Activated naive CD8-positive, alpha-beta T cell treated with anti-CD3 and anti-CD28 coated beads for 36 hours (primary cell): ENCODE data around the gene EXOC4. TPM values are rescaled to one million over a fixed set of nuclear protein-coding genes. Genes with fewer than 3 reads are reported as not detected.
"Not testable (repeated sequence)": the region's sequence is repeated elsewhere in the genome, so short reads cannot be mapped to it uniquely, and the experiment has no call there.

Source experiments
- DNase-seq: peaks from one replicate; pipeline ENCODE4 v3.0.0; 2021
- H3K27ac Mint-ChIP-seq: one replicate; pipeline ENCODE4 v1.8.0; 2022; ENCODE audit warnings: mild to moderate bottlenecking, moderate library complexity, mixed read lengths
- H3K27me3 Mint-ChIP-seq: one replicate; pipeline ENCODE4 v1.8.0; 2022; ENCODE audit warnings: mild to moderate bottlenecking, mixed read lengths
- H3K36me3 Mint-ChIP-seq: one replicate; pipeline ENCODE4 v1.8.0; 2021; ENCODE audit warnings: mild to moderate bottlenecking, mixed read lengths
- H3K4me1 Mint-ChIP-seq: one replicate; pipeline ENCODE4 v1.8.0; 2021; ENCODE audit warnings: mixed read lengths
- H3K4me3 Mint-ChIP-seq: one replicate; pipeline ENCODE4 v1.8.0; 2022; ENCODE audit warnings: mild to moderate bottlenecking, moderate library complexity, mixed read lengths
- H3K9me3 Mint-ChIP-seq: one replicate; pipeline ENCODE4 v1.8.0; 2022; ENCODE audit warnings: mixed read lengths
- total RNA-seq, 2 experiments: library from RNA; stranded (reverse); gene quantifications; one replicate each; pipeline ENCODE4 v1.2.3, GENCODE V29; 2021

The EXOC4 gene
- total RNA-seq, 2 experiments from 2014 or later = 41.7 to 45.7 TPM

GRCh38 chr7:133255486-133255885 is 2.6 kb downstream of the EXOC4 start:
- no peaks in the 10 kb centered on the region for H3K27me3 Mint-ChIP-seq
- H3K4me3 Mint-ChIP-seq = no peak overlapping the region
- DNase-seq = no peak
- no peak overlapping the region for H3K27ac Mint-ChIP-seq
- peaks cover 39% of the 10 kb centered on the region for H3K4me1 Mint-ChIP-seq
- H3K36me3 Mint-ChIP-seq = peaks cover 24% of the 10 kb centered on the region
- no peaks in the 10 kb centered on the region for H3K9me3 Mint-ChIP-seq

GRCh38 chr7:133258174-133258573 is 5.3 kb downstream of the EXOC4 start:
- Mint-ChIP-seq H3K27ac (no peak overlapping the region), H3K9me3 (no peaks in the 10 kb centered on the region), H3K36me3 (peaks cover 36% of the 10 kb centered on the region), H3K4me1 (peaks cover 48% of the 10 kb centered on the region), H3K27me3 (no peaks in the 10 kb centered on the region), H3K4me3 (no peak overlapping the region)
- no peak for DNase-seq

GRCh38 chr7:133265821-133266220 is 12.9 kb downstream of the EXOC4 start:
- no peak for DNase-seq
- Mint-ChIP-seq H3K4me1 (peaks cover 34% of the 10 kb centered on the region), H3K36me3 (peaks cover 40% of the 10 kb centered on the region), H3K4me3 (no peak overlapping the region), H3K9me3 (peaks cover 1% of the 10 kb centered on the region), H3K27me3 (no peaks in the 10 kb centered on the region), H3K27ac (no peak overlapping the region)

GRCh38 chr7:133268355-133268754 is 15.5 kb downstream of the EXOC4 start:
- peaks cover 24% of the 10 kb centered on the region for H3K4me1 Mint-ChIP-seq
- peaks cover 28% of the 10 kb centered on the region for H3K36me3 Mint-ChIP-seq
- peaks cover 1% of the 10 kb centered on the region for H3K9me3 Mint-ChIP-seq
- no peak for DNase-seq
- H3K27ac Mint-ChIP-seq = no peak overlapping the region
- no peak overlapping the region for H3K4me3 Mint-ChIP-seq
- no peaks in the 10 kb centered on the region for H3K27me3 Mint-ChIP-seq

- Mint-ChIP-seq H3K36me3 (peaks cover 42% of the 10 kb centered on the region), H3K4me3 (no peak overlapping the region), H3K4me1 (peaks cover 26% of the 10 kb centered on the region), H3K27ac (no peak overlapping the region), H3K9me3 (peaks cover 1% of the 10 kb centered on the region), H3K27me3 (no peaks in the 10 kb centered on the region)
- DNase-seq = no peak
Measured at GRCh38 chr7:133272336-133272735, 19.5 kb downstream of the EXOC4 start.

- H3K36me3 Mint-ChIP-seq = peaks cover 43% of the 10 kb centered on the region
- no peak overlapping the region for H3K27ac Mint-ChIP-seq
- no peaks in the 10 kb centered on the region for H3K27me3 Mint-ChIP-seq
- peaks cover 17% of the 10 kb centered on the region for H3K4me1 Mint-ChIP-seq
- no peak overlapping the region for H3K4me3 Mint-ChIP-seq
- DNase-seq = no peak
- H3K9me3 Mint-ChIP-seq = peaks cover 3% of the 10 kb centered on the region
Measured at GRCh38 chr7:133273227-133273626, 20.3 kb downstream of the EXOC4 start.

GRCh38 chr7:133274265-133274664 is 21.4 kb downstream of the EXOC4 start:
- H3K27ac Mint-ChIP-seq = no peak overlapping the region

GRCh38 chr7:133275008-133275407 is 22.1 kb downstream of the EXOC4 start:
- peaks cover 7% of the 10 kb centered on the region for H3K4me1 Mint-ChIP-seq
- peaks cover 4% of the 10 kb centered on the region for H3K9me3 Mint-ChIP-seq
- no peaks in the 10 kb centered on the region for H3K27me3 Mint-ChIP-seq
- H3K36me3 Mint-ChIP-seq = peaks cover 50% of the 10 kb centered on the region
- H3K27ac Mint-ChIP-seq = no peak overlapping the region
- no peak overlapping the region for H3K4me3 Mint-ChIP-seq
- no peak for DNase-seq

More at GRCh38 chr7:133274265-133274664, 21.4 kb downstream of the EXOC4 start:
- Mint-ChIP-seq H3K4me1 (peaks cover 7% of the 10 kb centered on the region), H3K4me3 (no peak overlapping the region), H3K27me3 (no peaks in the 10 kb centered on the region), H3K9me3 (peaks cover 4% of the 10 kb centered on the region), H3K36me3 (peaks cover 46% of the 10 kb centered on the region)
- DNase-seq = no peak

- Mint-ChIP-seq H3K4me1 (peaks cover 7% of the 10 kb centered on the region), H3K9me3 (peaks cover 4% of the 10 kb centered on the region), H3K36me3 (peaks cover 46% of the 10 kb centered on the region), H3K4me3 (no peak overlapping the region), H3K27me3 (no peaks in the 10 kb centered on the region), H3K27ac (no peak overlapping the region)
- DNase-seq = no peak
Measured at GRCh38 chr7:133275446-133276095, 22.7 kb downstream of the EXOC4 start.

GRCh38 chr7:133278975-133279374 is 26.1 kb downstream of the EXOC4 start:
- H3K4me1 Mint-ChIP-seq, DNase-seq, H3K27ac Mint-ChIP-seq, H3K27me3 Mint-ChIP-seq, H3K4me3 Mint-ChIP-seq, H3K9me3 Mint-ChIP-seq: not testable (repeated sequence)
- H3K36me3 Mint-ChIP-seq = peaks cover 54% of the 10 kb centered on the region

GRCh38 chr7:133282094-133282493 is 29.2 kb downstream of the EXOC4 start:
- H3K9me3 Mint-ChIP-seq = peaks cover 4% of the 10 kb centered on the region
- no peak for DNase-seq
- H3K27me3 Mint-ChIP-seq = no peaks in the 10 kb centered on the region
- H3K4me3 Mint-ChIP-seq = no peak overlapping the region
- H3K4me1 Mint-ChIP-seq = peaks cover 3% of the 10 kb centered on the region
- no peak overlapping the region for H3K27ac Mint-ChIP-seq
- H3K36me3 Mint-ChIP-seq = peaks cover 43% of the 10 kb centered on the region

- Mint-ChIP-seq H3K27me3 (no peaks in the 10 kb centered on the region), H3K36me3 (peaks cover 36% of the 10 kb centered on the region), H3K27ac (no peak overlapping the region), H3K4me3 (no peak overlapping the region), H3K4me1 (peaks cover 3% of the 10 kb centered on the region), H3K9me3 (no peaks in the 10 kb centered on the region)
- no peak for DNase-seq
Measured at GRCh38 chr7:133284092-133284491, 31.2 kb downstream of the EXOC4 start.

GRCh38 chr7:133288970-133289369 is 36.1 kb downstream of the EXOC4 start:
- DNase-seq = no peak
- Mint-ChIP-seq H3K4me3 (no peak overlapping the region), H3K4me1 (peaks cover 6% of the 10 kb centered on the region), H3K27me3 (no peaks in the 10 kb centered on the region), H3K27ac (no peak overlapping the region), H3K9me3 (no peaks in the 10 kb centered on the region), H3K36me3 (peaks cover 48% of the 10 kb centered on the region)

- Mint-ChIP-seq H3K9me3 (no peaks in the 10 kb centered on the region), H3K4me3 (no peak overlapping the region), H3K36me3 (peaks cover 45% of the 10 kb centered on the region), H3K27ac (no peak overlapping the region), H3K27me3 (no peaks in the 10 kb centered on the region), H3K4me1 (peaks cover 7% of the 10 kb centered on the region)
- no peak for DNase-seq
Measured at GRCh38 chr7:133290041-133290440, 37.2 kb downstream of the EXOC4 start.

GRCh38 chr7:133290676-133291333 is 37.9 kb downstream of the EXOC4 start:
- H3K36me3 Mint-ChIP-seq = peaks cover 39% of the 10 kb centered on the region

GRCh38 chr7:133292631-133293030 is 39.8 kb downstream of the EXOC4 start:
- Mint-ChIP-seq H3K4me3 (no peak overlapping the region), H3K36me3 (peaks cover 33% of the 10 kb centered on the region), H3K4me1 (peaks cover 11% of the 10 kb centered on the region), H3K27ac (no peak overlapping the region), H3K9me3 (no peaks in the 10 kb centered on the region), H3K27me3 (no peaks in the 10 kb centered on the region)
- DNase-seq = no peak

More at GRCh38 chr7:133290676-133291333, 37.9 kb downstream of the EXOC4 start:
- no peak overlapping the region for H3K27ac Mint-ChIP-seq
- no peak overlapping the region for H3K4me3 Mint-ChIP-seq
- H3K4me1 Mint-ChIP-seq = peaks cover 9% of the 10 kb centered on the region
- no peak for DNase-seq
- no peaks in the 10 kb centered on the region for H3K9me3 Mint-ChIP-seq
- H3K27me3 Mint-ChIP-seq = no peaks in the 10 kb centered on the region
